Endothelial cell of umbilical vein (primary cell): ENCODE results near the gene KRT12.

Source experiments
- EZH2 ChIP-seq: IDR thresholded peaks from 2 replicates; pipeline ENCODE4 v1.6.1; 2012; ENCODE audit warnings: borderline replicate concordance, low read depth, mild to moderate bottlenecking, moderate library complexity, low read length, inconsistent platforms; ENCODE audit not compliant: severe bottlenecking
- GATA2 ChIP-seq: IDR thresholded peaks from 2 replicates; pipeline ENCODE4 v1.7.0; 2011; ENCODE audit warnings: low read depth, mild to moderate bottlenecking, moderate library complexity, mixed read lengths, low read length; ENCODE audit not compliant: insufficient read length, insufficient read depth
- JUN ChIP-seq: IDR thresholded peaks from 2 replicates; pipeline ENCODE4 v1.6.1; 2011; ENCODE audit warnings: borderline replicate concordance, low read depth; ENCODE audit not compliant: insufficient read length, insufficient read depth
- MYC ChIP-seq: IDR thresholded peaks from one replicate; pipeline ENCODE4 v1.6.1; 2011; ENCODE audit warnings: mild to moderate bottlenecking, low read depth, low read length
- POLR2A ChIP-seq: IDR thresholded peaks from 2 replicates; pipeline ENCODE4 v1.6.1; 2012; ENCODE audit warnings: low read depth, mild to moderate bottlenecking, control low read depth, low read length
- POLR2AphosphoS5 ChIP-seq: IDR thresholded peaks from 2 replicates; pipeline ENCODE4 v1.6.1; 2012; ENCODE audit warnings: low read depth, mild to moderate bottlenecking, control low read depth, low read length, moderate library complexity; ENCODE audit not compliant: insufficient read depth
- TF ChIP-seq, protein P1 (sequence below), 2 donors: IDR thresholded peaks; 1 replicate in 1 of 2; 2 replicates in 1 of 2; pipeline ENCODE4 v1.5.1; 2011; ENCODE audit warnings: low read length in 2 of 2, mild to moderate bottlenecking in 2 of 2, moderate library complexity in 2 of 2, control low read depth in 1 of 2, inconsistent platforms in 1 of 2, low read depth in 1 of 2; ENCODE audit not compliant: insufficient read depth in 1 of 2; ENCODE audit errors: extremely low read depth in 1 of 2
- TF ChIP-seq, protein P2 (sequence below): IDR thresholded peaks from 2 replicates; pipeline ENCODE4 v1.6.1; 2011; ENCODE audit not compliant: insufficient read depth, insufficient read length

DNA sequence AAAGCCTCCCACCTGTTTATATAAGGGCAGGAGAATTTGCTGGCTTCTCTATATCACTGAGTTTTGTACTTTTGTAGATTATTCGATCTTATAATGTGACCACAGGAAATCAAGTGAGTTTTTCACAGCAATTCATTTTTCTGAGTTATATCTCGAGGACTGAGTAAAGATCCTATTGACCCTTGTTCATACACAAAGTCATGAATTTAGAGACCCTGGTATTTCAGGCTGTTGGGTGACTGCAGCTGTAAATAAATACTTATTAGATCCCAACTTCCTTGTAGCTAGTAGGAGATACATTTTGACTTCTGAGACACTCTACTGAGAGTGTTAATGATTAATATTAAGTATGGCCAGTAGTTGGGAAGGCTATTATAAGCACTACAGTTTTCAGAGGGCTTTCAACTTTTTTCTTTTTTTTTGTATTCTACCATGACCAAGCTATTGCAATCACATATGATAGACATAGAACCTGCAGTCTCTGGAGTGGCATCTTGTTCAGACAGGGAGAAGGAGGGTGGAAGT lies 21.2 kb upstream of the KRT12 start:
- TF ChIP-seq, protein P1, sequence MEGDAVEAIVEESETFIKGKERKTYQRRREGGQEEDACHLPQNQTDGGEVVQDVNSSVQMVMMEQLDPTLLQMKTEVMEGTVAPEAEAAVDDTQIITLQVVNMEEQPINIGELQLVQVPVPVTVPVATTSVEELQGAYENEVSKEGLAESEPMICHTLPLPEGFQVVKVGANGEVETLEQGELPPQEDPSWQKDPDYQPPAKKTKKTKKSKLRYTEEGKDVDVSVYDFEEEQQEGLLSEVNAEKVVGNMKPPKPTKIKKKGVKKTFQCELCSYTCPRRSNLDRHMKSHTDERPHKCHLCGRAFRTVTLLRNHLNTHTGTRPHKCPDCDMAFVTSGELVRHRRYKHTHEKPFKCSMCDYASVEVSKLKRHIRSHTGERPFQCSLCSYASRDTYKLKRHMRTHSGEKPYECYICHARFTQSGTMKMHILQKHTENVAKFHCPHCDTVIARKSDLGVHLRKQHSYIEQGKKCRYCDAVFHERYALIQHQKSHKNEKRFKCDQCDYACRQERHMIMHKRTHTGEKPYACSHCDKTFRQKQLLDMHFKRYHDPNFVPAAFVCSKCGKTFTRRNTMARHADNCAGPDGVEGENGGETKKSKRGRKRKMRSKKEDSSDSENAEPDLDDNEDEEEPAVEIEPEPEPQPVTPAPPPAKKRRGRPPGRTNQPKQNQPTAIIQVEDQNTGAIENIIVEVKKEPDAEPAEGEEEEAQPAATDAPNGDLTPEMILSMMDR (IDR thresholded peaks at IDR 0.05; ENCODE audit: extremely low read depth in 1 of 2, insufficient read depth in 1 of 2, low read depth in 1 of 2, low read length in 2 of 2): no peak
- TF ChIP-seq POLR2AphosphoS5 (no peak), POLR2A (no peak), JUN (no peak), MYC (no peak), EZH2 (no peak), GATA2 (no peak)
- TF ChIP-seq, protein P2, sequence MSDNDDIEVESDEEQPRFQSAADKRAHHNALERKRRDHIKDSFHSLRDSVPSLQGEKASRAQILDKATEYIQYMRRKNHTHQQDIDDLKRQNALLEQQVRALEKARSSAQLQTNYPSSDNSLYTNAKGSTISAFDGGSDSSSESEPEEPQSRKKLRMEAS: no peak
